Islet precursor cell (in vitro differentiated cells): ENCODE measurements around the gene MMP7.

ENCODE experiments used
- DNase-seq: peaks from one replicate; pipeline ENCODE4 v3.0.0-alpha.2; 2018

The MMP7 gene

GRCh38 chr11:102530558-102530957 lies at the start of gene MMP7:
MMP7 (minus strand) TSS chr11:102530747; CDS start chr11:102530700, 47 bp downstream.
- peak; percentile 82 for DNase-seq

DNA sequence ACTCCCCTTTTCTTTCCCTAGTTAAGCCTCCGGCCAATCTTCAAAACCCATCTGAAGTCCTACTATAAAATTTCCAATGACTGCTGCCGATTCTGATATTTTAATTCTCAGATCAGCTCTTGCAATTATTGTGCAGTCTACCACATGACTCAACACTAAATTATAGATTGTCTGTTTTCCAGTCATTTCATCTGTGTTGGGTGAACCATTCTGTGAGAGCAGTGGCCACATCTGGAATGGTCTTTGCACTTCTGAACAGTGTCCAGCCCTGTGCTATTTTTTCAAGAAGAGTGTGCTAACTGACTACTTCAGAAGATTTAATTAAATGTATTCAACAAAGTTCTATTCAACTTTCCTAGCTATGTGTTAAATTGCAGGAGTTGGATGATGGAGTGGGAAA lies 47.2 kb upstream of the MMP7 start:
- DNase-seq = no peak

GRCh38 chr11:102577182-102577581 lies 46.6 kb upstream of the MMP7 start:
- no peak for DNase-seq

DNA sequence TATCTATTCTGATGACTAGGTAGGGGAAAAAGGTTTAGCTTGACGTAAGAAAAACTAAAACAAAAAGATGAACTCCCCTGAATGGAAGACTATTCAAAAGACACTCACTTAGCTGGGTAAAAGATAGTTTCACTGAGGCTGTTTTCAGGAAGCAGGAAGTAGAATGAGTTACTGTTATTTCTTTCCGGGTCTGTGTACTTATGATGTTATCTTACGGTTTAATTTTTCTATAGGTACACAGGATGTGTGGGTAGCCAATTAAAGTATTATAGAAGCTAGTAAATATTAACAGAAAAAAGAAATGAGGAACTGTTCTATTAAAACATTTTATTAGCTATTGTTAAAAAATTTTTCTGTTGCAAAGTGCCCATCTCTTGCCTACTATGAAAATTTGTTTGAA lies 45.8 kb upstream of the MMP7 start:
- DNase-seq = no peak

DNA sequence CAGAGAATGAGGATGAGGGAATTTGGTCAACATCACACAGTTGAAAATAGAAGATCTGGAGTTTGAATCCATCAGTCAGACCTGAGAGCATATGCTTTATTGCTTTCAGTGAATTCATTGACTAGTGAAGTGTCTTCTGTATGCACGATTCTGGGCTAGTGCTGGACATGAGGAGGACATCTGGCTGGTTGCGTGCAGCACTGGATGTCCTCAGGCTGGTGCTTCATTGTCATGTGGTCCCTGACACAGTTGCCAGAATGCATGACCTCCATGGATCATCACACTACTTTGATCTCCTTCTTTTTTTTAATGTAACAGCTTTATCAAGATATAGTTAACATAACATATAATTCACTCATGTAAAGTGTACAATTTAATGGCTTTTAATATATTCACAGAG lies 44.5 kb upstream of the MMP7 start:
- DNase-seq = no peak

DNA sequence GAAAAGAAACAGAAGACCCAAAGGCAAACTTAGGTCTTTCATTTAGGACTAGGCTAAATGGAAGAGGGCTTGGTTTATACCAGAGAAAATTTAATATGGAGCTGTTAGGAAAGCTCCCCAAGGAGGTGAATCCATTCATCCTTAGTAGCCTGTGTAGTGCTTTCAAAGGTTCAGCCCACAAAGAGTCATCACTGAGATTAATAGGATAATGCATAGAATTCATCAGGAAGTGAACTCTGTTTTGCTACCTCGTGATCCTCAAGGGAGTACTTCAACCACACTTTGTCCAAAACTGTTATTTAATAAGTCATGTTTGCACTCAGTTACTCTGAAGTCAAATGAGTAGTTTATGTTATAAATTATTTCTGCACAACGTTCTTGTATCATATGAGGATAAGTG lies 43.3 kb upstream of the MMP7 start:
- DNase-seq = no peak

DNA sequence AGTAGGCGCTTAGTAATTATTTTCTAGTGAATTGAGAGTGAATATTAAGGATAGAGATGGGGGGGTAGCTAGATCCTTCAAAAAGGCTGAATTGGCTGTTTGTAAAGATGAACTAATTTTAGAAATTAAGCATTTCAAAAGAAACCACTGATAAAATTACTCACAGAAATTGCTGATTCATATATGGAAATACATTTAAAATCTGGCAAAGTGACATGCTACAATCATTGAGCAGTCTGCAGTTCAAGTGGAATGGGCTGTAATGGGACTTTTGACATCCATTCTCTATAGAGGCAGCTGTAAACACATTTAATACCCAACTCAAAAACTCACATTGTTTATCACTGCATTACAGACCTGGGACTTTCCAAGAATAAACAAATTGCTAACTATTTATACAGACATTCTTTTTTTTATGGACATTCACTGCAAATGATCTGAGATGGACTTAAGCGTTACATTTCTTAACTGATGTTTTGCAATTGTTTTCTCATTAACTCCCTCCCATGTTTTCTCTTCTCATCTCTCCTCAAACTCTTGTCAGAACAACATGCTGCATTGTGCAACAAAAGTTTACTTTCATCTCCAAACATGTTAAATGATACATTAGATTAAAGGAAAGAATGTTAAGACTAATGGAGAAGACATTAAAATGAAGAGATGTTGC lies 42.1 kb upstream of the MMP7 start:
- DNase-seq = no peak

DNA sequence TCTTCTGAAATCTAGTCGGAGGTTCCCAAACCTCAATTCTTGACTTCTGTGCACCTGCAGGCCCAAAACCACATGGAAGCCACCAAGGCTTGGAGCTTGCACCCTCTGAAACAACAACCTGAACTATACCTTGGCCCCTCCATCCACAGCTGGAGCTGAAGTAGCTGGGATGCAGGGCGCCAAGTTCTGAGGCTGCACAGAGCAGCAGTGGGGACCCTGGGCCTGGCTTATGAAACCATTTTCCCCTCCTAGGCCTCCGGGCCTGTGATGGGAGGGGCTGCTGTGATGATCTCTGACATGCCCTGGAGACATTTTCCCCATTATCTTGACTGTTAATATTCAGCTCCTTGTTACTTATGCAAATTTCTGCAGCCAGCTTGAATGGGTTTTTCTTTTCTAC lies 38.3 kb upstream of the MMP7 start:
- no peak for DNase-seq

GRCh38 chr11:102566112-102566511 lies 35.6 kb upstream of the MMP7 start:
- DNase-seq = no peak

GRCh38 chr11:102564110-102564509 lies 33.6 kb upstream of the MMP7 start:
- DNase-seq = no peak

DNA sequence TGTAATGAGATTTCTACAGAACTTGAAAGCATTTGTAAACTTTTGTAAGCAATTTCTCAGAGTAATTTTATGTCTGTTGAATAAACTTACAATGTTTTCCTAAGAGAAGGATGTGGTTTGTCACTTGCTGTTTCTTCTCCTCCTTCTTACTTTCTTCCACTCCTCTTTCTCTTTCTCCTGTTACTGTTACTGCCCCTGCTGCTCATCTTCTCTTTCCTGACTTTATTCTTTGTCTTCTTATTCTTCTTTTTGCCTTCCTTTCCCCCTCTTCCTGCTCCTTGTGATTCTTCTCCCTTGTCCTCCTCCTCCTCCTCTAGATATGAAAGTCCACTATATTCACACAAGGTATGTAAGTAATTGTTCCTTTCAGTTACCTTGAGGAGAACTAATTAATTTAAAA lies 31.1 kb upstream of the MMP7 start:
- DNase-seq = no peak

DNA sequence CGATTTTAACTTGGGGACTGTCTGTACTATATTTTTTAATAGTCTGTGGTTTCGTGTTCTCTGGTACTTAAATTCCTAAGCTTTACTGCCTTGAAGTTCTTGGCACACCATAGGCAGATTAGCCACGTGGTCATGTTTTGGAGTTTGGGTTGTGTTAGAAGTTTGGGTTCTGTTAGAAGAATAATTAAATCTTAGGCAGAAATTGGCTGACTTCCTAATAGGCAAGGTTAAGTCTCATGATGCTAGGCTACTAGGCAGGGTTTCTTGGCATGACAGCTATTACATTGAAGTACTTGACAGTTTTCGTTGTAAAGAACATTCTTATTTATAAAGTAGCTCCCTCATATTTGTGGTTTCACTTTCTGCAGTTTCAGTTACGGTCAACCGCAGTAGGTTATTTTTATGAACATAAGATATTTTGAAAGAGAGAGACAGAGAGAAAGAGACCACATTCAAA lies 30.0 kb upstream of the MMP7 start:
- no peak for DNase-seq

GRCh38 chr11:102559839-102560238 lies 29.3 kb upstream of the MMP7 start:
- DNase-seq = no peak

DNA sequence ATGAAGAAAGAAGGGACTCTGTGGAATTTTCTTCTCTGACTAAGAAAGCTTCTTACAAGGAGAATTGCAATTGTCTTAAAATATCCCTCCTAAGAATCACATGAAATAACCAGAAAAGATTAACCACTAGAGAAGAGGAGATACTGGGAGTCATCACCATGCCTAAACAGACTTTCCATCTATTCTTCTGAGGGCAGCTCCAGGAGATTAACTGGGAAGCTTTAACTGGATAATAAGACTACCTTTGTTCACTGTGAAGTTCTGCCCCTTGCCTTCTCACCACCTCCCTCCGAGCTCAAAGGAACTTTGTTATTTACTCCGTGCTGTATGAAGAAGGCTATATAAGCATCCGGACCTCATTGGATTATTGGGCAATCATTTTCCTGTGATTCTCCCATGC lies 24.5 kb upstream of the MMP7 start:
- DNase-seq = no peak

DNA sequence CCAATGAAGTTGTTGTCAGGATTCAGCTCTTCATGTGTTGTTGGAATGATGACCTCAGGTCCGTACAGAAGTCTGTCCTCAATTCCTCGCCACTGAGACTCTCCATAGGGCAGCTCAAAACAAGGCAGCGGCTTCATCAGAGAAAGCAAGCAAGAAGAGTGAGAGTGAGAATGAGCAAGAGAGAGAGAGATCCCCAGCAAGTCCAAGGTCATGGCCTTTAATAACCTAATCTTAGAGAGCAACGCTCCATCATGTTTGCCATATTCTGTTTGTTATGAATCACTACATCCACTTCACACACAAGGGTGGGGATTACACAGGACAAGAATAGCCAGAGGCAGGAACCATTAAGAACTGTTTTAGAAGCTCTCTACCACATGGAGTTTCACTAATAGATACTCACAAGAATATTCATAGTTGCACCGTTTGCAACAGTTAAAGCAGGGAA lies 23.3 kb upstream of the MMP7 start:
- no peak for DNase-seq

- peak; percentile 95 for DNase-seq
Observed at GRCh38 chr11:102552447-102553194, 22.1 kb upstream of the MMP7 start.

DNA sequence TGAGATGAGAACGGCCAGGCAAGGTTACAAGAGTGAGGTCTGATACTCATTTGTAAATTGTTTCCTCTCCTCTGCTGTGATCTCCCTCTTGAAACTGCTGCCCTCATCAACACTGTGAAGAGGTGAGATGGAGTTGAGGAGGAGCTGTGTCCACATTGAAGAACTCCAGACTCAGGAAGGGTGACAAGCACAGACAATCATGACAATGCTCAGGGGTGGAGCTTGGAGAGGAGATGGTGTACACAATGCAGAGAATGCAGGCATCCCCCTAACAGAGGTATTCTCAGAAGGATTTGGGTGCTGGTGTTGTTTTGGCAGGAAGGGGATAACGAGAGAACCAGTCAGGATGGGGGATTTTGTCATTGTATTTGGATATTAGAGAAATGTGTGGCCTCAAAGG lies 21.5 kb upstream of the MMP7 start:
- peak; percentile 90 for DNase-seq

GRCh38 chr11:102551169-102551781 lies 20.7 kb upstream of the MMP7 start:
- peak; percentile 60 for DNase-seq

GRCh38 chr11:102546923-102547471 lies 16.4 kb upstream of the MMP7 start:
- DNase-seq = no peak

GRCh38 chr11:102546427-102546826 lies 15.9 kb upstream of the MMP7 start:
- no peak for DNase-seq

DNA sequence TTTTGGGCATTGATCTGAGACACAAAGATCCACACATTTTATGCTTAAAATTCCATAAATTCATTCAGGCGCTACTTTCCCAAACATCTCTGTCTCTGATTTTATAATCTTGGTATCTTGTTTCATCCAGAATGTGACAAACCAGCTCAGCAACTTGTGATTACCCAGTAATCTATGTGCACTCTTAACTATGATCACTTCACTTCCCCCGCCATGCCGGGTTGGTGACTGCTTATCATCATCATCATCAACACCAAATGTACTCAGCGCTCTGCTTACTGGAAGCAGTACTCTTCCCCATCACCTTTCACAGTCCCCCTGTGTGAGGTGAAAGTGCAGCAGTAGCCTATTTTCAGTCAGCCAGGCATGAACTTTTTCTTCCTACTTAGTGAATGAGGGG lies 15.2 kb upstream of the MMP7 start:
- no peak for DNase-seq

GRCh38 chr11:102544594-102544993 lies 14.0 kb upstream of the MMP7 start:
- DNase-seq = no peak

GRCh38 chr11:102539567-102539966 lies 9.0 kb upstream of the MMP7 start:
- DNase-seq = peak; percentile 72

GRCh38 chr11:102538932-102539331 lies 8.4 kb upstream of the MMP7 start:
- no peak for DNase-seq
